Vagina (tissue), 2 donors: ENCODE data around the gene NAXE.

Experiments used
- POLR2A ChIP-seq, 2 donors: fragments of 450-650 bp; IDR thresholded peaks; one replicate each; pipeline ENCODE4 v1.6.1; 2017; ENCODE audit warnings: antibody characterized with exemption in 2 of 2, mild to moderate bottlenecking in 2 of 2, moderate library complexity in 2 of 2
- POLR2AphosphoS5 ChIP-seq, 2 donors: sonication (generic); formaldehyde crosslinking; IDR thresholded peaks; one replicate each; pipeline ENCODE4 v1.9.0; 2017; ENCODE audit warnings: antibody characterized with exemption in 2 of 2, mild to moderate bottlenecking in 2 of 2, low read depth in 1 of 2; ENCODE audit not compliant: insufficient read depth in 1 of 2
- TF ChIP-seq, protein P1 (sequence below), 3 experiments: fragments of 450-650 bp in 2 of 3; fragments of 200-600 bp in 1 of 3; sonication (generic) in 1 of 3; IDR thresholded peaks; one replicate each; pipeline ENCODE4 v1.5.1; 2017 to 2019; ENCODE audit warnings: antibody characterized with exemption in 3 of 3, mild to moderate bottlenecking in 2 of 3, moderate library complexity in 2 of 3

DNA sequence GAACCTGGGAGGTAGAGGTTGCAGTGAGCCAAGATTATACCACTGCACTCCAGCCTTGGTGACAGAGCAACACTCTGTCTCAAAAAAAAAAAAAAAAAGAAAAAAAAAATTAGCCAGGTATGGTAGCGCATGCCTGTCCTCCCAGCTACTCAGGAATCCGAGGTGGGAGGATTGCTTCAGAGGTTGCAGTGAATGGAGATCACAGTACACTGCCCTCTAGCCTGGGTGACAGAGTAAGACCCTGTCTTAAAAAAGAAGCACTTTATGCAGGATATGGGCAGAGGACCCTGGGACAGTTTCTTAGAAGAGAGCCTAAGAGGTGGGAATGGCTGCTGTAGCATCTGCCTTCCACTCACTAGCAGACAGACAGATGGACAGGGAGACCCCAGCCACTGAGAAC is 42.2 kb upstream of the NAXE start:
- TF ChIP-seq POLR2AphosphoS5 (IDR thresholded peaks at IDR 0.05; ENCODE audit: insufficient read depth in 1 of 2, low read depth in 1 of 2) (no peak), POLR2A (IDR thresholded peaks at IDR 0.05) (no peak)
- TF ChIP-seq, protein P1, sequence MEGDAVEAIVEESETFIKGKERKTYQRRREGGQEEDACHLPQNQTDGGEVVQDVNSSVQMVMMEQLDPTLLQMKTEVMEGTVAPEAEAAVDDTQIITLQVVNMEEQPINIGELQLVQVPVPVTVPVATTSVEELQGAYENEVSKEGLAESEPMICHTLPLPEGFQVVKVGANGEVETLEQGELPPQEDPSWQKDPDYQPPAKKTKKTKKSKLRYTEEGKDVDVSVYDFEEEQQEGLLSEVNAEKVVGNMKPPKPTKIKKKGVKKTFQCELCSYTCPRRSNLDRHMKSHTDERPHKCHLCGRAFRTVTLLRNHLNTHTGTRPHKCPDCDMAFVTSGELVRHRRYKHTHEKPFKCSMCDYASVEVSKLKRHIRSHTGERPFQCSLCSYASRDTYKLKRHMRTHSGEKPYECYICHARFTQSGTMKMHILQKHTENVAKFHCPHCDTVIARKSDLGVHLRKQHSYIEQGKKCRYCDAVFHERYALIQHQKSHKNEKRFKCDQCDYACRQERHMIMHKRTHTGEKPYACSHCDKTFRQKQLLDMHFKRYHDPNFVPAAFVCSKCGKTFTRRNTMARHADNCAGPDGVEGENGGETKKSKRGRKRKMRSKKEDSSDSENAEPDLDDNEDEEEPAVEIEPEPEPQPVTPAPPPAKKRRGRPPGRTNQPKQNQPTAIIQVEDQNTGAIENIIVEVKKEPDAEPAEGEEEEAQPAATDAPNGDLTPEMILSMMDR (IDR thresholded peaks at IDR 0.05): no peak
